Medulla oblongata (tissue), 1 donor: Measurements from ENCODE around the gene KCNJ6.
"Not testable (repeated sequence)": the region's sequence is repeated elsewhere in the genome, so short reads cannot be mapped to it uniquely, and the experiment has no call there.

Experiments used
- DNase-seq: peaks from one replicate; pipeline ENCODE4 v3.0.0-alpha.2; 2015; ENCODE audit errors: extremely low spot score

Gene KCNJ6

GRCh38 chr21:37683396-37684114 is 232.7 kb downstream of the KCNJ6 start:
- DNase-seq, result no peak

DNA sequence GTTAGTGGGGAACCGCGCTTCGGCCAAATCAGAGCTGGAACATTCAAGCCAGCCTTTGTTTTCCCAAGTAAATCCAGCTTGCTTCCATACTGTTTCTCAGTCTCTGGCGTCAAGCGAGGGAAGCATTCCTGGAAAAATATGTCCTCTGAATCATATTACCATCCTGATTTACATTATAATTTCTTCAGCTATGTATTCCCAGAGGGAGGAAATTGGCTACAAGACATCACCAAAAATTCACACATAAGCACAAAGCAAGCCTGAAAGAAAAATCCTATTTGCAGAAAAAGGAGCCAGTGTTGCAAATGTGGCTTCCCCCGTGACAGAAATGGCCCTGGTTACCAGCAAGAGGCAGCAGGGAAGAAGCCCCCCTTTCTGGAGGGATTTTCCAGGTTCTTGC is 233.3 kb downstream of the KCNJ6 start:
- DNase-seq, result no peak

- DNase-seq, result no peak
Observed at GRCh38 chr21:37677006-37677405, 239.3 kb downstream of the KCNJ6 start.

GRCh38 chr21:37675202-37675801 is 241.0 kb downstream of the KCNJ6 start:
- peak; percentile 46 for DNase-seq

DNA sequence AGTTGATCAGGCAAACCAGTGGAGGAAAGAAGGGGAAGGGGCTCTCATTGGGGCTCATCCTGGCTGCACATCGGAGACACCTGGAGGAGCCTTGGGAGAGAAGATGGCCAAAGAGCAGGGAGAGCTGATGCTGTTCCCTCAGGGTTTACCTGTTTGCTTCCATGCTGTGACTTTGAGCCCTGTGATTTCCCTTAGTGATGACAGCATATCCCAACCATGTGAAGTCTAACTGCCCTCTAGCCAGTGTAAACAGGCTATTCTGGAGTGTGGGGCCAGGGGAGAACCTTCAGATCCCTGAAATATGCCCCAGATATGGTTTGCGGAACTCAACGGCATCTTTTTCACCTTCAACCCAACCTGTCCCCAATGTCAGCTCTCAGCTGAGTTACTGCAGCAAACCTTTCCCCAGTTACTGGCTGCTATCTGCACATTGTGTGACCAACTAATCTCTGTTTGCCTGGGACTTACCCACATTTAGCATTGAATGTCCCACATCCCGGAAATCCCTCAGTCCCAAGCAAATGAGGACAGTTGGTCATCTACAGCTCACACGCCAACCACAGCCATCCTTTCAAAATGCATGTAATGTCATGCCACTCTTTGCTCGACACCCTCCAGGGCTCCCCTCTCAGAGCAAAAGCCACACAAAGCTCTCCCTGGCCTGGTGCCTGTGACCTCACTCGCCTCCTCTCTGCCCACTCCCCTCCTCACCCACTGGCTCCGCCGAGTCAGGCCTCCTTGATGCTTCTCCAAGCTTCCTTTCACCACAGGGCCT is 242.3 kb downstream of the KCNJ6 start:
- no peak for DNase-seq

DNA sequence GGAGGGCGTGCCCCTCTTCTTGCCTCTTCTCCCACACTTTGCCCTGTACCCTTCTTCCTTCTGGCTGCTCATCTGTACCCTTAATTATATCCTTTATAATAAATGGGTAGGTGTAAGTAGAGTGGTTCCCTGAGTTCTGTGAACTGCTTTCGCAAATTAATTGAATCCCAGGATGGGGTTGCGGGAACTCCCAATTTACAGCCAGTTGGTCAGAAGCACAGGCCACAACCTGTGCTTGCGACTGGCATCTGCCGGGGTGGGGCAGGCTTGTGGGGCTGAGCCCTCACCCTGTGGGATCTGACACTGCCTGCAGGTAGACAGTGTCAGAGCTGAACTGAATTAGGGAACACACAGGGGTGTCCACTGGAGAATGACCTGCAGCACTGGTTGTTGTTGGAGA is 244.9 kb downstream of the KCNJ6 start:
- no peak for DNase-seq

GRCh38 chr21:37670883-37671282 is 245.4 kb downstream of the KCNJ6 start:
- no peak for DNase-seq

GRCh38 chr21:37669249-37669648 is 247.0 kb downstream of the KCNJ6 start:
- no peak for DNase-seq

- no peak for DNase-seq
Observed at GRCh38 chr21:37668462-37669239, 247.6 kb downstream of the KCNJ6 start.

GRCh38 chr21:37667380-37667779 is 248.9 kb downstream of the KCNJ6 start:
- DNase-seq, result no peak

GRCh38 chr21:37665230-37666024 is 250.8 kb downstream of the KCNJ6 start:
- no peak for DNase-seq

DNA sequence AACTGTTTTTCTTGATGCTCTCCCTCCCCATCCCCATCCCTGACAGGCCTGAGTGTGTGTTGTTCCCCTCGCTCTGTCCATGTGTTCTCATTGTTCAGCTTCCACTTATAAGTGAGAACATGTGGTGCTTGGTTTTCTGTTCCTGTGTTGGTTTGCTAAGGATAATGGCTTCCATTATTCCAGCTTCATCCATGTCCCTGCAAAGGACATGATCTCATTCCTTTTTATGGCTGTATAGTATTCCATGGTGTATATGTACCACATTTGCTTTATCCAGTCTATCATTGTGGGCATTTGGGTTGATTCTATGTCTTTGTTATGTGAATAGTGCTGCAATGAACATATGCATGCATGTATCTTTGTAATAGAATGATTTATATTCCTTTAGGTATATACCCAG is 254.0 kb downstream of the KCNJ6 start:
- DNase-seq, result not testable (repeated sequence)

- no peak for DNase-seq
Observed at GRCh38 chr21:37660709-37661108, 255.5 kb downstream of the KCNJ6 start.

- no peak for DNase-seq
Observed at GRCh38 chr21:37659874-37660273, 256.4 kb downstream of the KCNJ6 start.

DNA sequence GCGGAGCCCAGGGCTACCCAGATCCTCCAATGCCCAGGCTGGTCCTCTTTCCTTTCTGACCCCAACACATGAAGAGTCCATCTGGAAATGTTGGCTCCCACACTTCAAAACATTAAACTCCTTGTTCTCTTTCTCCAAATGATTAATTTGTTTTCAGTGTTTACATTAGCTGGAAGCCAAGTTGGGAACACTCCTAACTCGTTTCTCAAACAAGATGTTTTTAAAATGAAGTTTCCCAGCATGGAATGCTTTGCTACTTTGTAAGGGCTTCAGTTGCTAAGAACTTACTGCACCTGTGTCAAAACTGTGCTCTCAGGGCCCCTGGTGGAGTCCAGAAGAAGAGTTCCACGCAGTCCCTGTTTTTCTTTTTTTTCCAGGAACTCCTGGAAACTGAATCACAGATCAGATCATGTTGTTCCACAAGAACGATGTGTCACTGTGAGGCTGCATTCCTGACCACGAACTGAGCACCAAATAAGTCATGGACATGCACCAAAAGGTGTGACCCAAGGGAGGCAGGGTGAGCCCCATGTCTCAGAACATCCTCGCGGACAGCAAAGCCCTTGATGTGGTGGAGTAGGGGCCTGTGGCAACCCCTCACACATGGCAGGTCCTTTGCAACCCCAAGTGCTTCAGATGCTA is 257.3 kb downstream of the KCNJ6 start:
- peak; percentile 7 for DNase-seq

- no peak for DNase-seq
Observed at GRCh38 chr21:37658121-37658816, 258.0 kb downstream of the KCNJ6 start.

GRCh38 chr21:37656899-37657298 is 259.4 kb downstream of the KCNJ6 start:
- DNase-seq, result no peak

- DNase-seq, result no peak
Observed at GRCh38 chr21:37655611-37656300, 260.5 kb downstream of the KCNJ6 start.

DNA sequence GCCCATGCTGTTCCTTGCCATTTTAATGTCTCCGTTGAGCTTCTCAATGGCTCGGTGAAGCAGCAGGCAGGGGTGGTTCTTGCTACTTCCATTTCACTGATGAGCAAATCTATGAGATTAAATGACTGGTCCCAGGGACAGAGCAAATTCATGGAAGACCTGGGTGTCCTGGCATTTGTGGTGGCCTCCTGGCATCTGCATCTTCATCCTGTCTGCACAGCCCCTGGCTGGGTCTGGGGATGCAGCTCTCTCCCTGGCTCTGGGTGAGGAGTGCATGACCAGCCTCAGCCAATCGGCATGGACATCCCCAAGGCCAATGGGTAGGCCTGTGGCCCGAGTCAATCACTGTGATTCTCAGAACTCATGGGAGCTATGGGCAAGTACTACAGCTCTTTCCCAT is 261.7 kb downstream of the KCNJ6 start:
- no peak for DNase-seq

DNA sequence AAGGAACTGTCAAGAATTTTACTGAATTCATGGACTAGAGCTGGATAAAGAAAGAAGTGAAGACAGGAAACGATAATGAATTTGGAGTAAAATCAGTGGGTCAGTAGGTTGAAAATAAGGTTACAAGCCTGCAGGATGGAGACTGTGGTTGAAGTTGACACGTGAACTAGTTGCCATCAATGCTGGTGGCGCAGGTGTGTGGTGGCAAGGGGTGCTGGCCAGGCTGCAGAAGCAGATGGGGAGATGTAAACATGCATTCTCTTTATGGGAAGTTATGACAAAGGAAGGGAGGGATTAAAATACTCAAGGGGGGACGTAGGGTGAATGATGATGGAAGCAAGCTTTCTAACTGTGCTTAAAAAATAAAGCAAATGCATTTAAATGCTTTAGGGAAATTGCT is 263.1 kb downstream of the KCNJ6 start:
- DNase-seq, result no peak
